ENCODE data around the gene NDUFB4. TPM values are rescaled to one million over a fixed set of nuclear protein-coding genes. Genes with fewer than 3 reads are reported as not detected.

NDUFB4 gene
- total RNA-seq, 1 experiment from 2014 or later, result 161 TPM

- Histone ChIP-seq H3K4me2 (ENCODE audit: low read length) (no peak overlapping the region), H3K9me2 (ENCODE audit: insufficient read depth) (no peaks in the 10 kb centered on the region), H3K4me1 (ENCODE audit: control insufficient read depth in 1 of 2, insufficient read depth in 2 of 2, low read length in 2 of 2) (no peaks in the 10 kb centered on the region), H3K9me3 (ENCODE audit: control insufficient read depth in 1 of 2, insufficient read depth in 1 of 2, low read depth in 1 of 2, low read length in 2 of 2) (no peaks in the 10 kb centered on the region), H4K20me1 (ENCODE audit: insufficient read depth) (no peaks in the 10 kb centered on the region), H3K27me3 (ENCODE audit: insufficient read depth, low read length) (no peaks in the 10 kb centered on the region), H3K36me3 (ENCODE audit: control insufficient read depth in 1 of 2, insufficient read depth in 2 of 2, low read length in 2 of 2) (no peaks in the 10 kb centered on the region), H3K79me2 (ENCODE audit: insufficient read depth, low read length) (no peaks in the 10 kb centered on the region), H2AFZ (ENCODE audit: low read depth, low read length, poor library complexity, severe bottlenecking) (no peak overlapping the region), H3K9ac (ENCODE audit: low read length) (no peak overlapping the region), H3K27ac (ENCODE audit: low read depth, low read length) (no peak overlapping the region), H3K4me3 (replicated peaks in 1 of 2; ENCODE audit: low read depth in 1 of 2, low read length in 2 of 2) (no peak overlapping the region)
- ChIA-PET POLR2A (no interaction called here), CTCF (no interaction called here), RAD21 (ENCODE audit: low non-redundant PET in 1 of 2, low total read pairs in 2 of 2, uncharacterized antibody in 2 of 2, unreplicated experiment in 2 of 2) (no interaction called here)
- BruUV-seq (replicated peaks), result no TSS peak
- DNase-seq (ENCODE audit: low read depth, low spot score), result no peak
- no peak for ATAC-seq
- intact Hi-C loops (cut with micrococcal nuclease), result no loop called here
- TF ChIP-seq EGR1 (IDR thresholded peaks at IDR 0.05; ENCODE audit: low read depth) (no peak), POLR2AphosphoS5 (IDR thresholded peaks at IDR 0.05; ENCODE audit: low read depth, low read length) (no peak), EZH2phosphoT487 (IDR thresholded peaks at IDR 0.05; ENCODE audit: borderline replicate concordance) (no peak), YY1 (IDR thresholded peaks at IDR 0.05; ENCODE audit: extremely low read depth, insufficient replicate concordance, low read depth, low read length) (no peak), TCF7L2 (IDR thresholded peaks at IDR 0.05; ENCODE audit: borderline replicate concordance, extremely low read depth, insufficient read depth, insufficient read length) (no peak), SRF (IDR thresholded peaks at IDR 0.05; ENCODE audit: low read depth) (no peak), ZFX (IDR thresholded peaks at IDR 0.05) (no peak), ELF1 (IDR thresholded peaks at IDR 0.05; ENCODE audit: borderline replicate concordance, low read depth) (no peak), SP1 (IDR thresholded peaks at IDR 0.05; ENCODE audit: low read depth) (no peak), JUND (IDR thresholded peaks at IDR 0.05) (no peak), POLR2A (IDR thresholded peaks at IDR 0.05; ENCODE audit: borderline replicate concordance, extremely low read depth, insufficient read depth, insufficient read length) (no peak), RAD21 (IDR thresholded peaks at IDR 0.05; ENCODE audit: low read depth) (no peak), ZNF274 (IDR thresholded peaks at IDR 0.05; ENCODE audit: low read depth, low read length) (no peak), FOSL1 (IDR thresholded peaks at IDR 0.05; ENCODE audit: low read depth) (no peak), EZH2 (IDR thresholded peaks at IDR 0.05) (no peak), MAX (IDR thresholded peaks at IDR 0.05) (no peak)
- TF ChIP-seq, protein P1, sequence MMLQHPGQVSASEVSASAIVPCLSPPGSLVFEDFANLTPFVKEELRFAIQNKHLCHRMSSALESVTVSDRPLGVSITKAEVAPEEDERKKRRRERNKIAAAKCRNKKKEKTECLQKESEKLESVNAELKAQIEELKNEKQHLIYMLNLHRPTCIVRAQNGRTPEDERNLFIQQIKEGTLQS (IDR thresholded peaks at IDR 0.05), result no peak
- TF ChIP-seq, protein P2, sequence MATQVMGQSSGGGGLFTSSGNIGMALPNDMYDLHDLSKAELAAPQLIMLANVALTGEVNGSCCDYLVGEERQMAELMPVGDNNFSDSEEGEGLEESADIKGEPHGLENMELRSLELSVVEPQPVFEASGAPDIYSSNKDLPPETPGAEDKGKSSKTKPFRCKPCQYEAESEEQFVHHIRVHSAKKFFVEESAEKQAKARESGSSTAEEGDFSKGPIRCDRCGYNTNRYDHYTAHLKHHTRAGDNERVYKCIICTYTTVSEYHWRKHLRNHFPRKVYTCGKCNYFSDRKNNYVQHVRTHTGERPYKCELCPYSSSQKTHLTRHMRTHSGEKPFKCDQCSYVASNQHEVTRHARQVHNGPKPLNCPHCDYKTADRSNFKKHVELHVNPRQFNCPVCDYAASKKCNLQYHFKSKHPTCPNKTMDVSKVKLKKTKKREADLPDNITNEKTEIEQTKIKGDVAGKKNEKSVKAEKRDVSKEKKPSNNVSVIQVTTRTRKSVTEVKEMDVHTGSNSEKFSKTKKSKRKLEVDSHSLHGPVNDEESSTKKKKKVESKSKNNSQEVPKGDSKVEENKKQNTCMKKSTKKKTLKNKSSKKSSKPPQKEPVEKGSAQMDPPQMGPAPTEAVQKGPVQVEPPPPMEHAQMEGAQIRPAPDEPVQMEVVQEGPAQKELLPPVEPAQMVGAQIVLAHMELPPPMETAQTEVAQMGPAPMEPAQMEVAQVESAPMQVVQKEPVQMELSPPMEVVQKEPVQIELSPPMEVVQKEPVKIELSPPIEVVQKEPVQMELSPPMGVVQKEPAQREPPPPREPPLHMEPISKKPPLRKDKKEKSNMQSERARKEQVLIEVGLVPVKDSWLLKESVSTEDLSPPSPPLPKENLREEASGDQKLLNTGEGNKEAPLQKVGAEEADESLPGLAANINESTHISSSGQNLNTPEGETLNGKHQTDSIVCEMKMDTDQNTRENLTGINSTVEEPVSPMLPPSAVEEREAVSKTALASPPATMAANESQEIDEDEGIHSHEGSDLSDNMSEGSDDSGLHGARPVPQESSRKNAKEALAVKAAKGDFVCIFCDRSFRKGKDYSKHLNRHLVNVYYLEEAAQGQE (IDR thresholded peaks at IDR 0.05; ENCODE audit: low read depth), result no peak
- TF ChIP-seq, protein P3, sequence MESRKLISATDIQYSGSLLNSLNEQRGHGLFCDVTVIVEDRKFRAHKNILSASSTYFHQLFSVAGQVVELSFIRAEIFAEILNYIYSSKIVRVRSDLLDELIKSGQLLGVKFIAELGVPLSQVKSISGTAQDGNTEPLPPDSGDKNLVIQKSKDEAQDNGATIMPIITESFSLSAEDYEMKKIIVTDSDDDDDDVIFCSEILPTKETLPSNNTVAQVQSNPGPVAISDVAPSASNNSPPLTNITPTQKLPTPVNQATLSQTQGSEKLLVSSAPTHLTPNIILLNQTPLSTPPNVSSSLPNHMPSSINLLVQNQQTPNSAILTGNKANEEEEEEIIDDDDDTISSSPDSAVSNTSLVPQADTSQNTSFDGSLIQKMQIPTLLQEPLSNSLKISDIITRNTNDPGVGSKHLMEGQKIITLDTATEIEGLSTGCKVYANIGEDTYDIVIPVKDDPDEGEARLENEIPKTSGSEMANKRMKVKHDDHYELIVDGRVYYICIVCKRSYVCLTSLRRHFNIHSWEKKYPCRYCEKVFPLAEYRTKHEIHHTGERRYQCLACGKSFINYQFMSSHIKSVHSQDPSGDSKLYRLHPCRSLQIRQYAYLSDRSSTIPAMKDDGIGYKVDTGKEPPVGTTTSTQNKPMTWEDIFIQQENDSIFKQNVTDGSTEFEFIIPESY (IDR thresholded peaks at IDR 0.05; ENCODE audit: extremely low read depth, insufficient replicate concordance, low read length), result no peak
- TF ChIP-seq, protein P4, sequence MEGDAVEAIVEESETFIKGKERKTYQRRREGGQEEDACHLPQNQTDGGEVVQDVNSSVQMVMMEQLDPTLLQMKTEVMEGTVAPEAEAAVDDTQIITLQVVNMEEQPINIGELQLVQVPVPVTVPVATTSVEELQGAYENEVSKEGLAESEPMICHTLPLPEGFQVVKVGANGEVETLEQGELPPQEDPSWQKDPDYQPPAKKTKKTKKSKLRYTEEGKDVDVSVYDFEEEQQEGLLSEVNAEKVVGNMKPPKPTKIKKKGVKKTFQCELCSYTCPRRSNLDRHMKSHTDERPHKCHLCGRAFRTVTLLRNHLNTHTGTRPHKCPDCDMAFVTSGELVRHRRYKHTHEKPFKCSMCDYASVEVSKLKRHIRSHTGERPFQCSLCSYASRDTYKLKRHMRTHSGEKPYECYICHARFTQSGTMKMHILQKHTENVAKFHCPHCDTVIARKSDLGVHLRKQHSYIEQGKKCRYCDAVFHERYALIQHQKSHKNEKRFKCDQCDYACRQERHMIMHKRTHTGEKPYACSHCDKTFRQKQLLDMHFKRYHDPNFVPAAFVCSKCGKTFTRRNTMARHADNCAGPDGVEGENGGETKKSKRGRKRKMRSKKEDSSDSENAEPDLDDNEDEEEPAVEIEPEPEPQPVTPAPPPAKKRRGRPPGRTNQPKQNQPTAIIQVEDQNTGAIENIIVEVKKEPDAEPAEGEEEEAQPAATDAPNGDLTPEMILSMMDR (IDR thresholded peaks at IDR 0.05 in 2 of 3, conservative IDR thresholded peaks at IDR 0.05 in 1 of 3; ENCODE audit: borderline replicate concordance in 1 of 3, insufficient read depth in 1 of 3, low read depth in 2 of 3, low read length in 2 of 3), result no peak
Measured at GRCh38 chr3:120648290-120648689, 52.2 kb downstream of the NDUFB4 start.
